ENCODE results near the gene CLSTN1. TPM values are rescaled to one million over a fixed set of nuclear protein-coding genes. Genes with fewer than 3 reads are reported as not detected.

CLSTN1 gene
- total and polyA plus RNA-seq, 2 of the 13 experiments (the other 11 are each of a cell fraction or from before 2014, with no cell fraction given), result 19.7 to 29.8 TPM

DNA sequence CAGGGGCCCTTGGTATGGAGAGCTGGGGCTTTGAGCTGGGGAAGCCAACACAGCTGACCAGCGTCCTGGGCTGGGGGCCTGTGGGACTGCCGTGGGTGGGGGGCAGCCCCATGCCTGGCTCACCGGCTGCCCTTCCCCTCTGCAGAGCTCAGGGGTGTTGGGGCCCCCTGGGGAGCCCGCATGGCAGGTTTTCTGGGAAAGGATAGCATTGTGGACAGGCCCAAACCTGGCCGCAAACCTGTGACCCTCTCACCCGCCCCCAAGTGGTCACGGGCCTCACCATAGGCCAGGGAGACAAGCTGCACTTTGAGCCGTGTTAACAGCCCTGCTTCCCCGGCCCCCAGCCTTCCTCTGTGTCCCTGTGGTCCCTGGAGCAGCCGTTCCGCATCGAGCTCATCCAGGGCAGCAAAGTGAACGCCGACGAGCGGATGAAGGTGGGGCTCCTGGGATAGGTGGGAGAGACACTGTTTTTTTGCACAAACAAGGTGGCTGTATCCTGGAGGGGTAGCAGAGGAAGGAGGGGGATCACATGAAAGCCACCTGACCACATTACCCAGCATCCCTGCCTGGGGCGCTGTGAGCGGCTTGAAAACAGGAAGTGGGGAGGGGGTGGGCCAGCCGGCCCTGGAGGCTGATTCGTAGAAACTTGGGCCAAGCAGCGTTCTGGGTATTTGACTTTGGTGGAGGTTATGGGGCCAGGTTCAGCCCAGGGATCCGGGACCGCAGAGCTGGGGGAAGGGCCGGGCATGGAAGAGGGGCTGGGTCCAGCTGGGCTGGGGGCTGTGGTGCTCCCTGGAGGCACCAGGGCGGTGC, 106.4 kb downstream of the CLSTN1 start (continued):
- TF ChIP-seq DZIP1 (CRISPR knock-in tag; IDR thresholded peaks at IDR 0.05) (peak; percentile 86; the same call in 1 of the 2 replicates), SAP130 (CRISPR knock-in tag; IDR thresholded peaks at IDR 0.05; ENCODE audit: low read depth) (peak; percentile 95), ZSCAN21 (CRISPR knock-in tag; IDR thresholded peaks at IDR 0.05; ENCODE audit: borderline replicate concordance) (no peak), ZNF180 (CRISPR knock-in tag; IDR thresholded peaks at IDR 0.05; ENCODE audit: borderline replicate concordance, low read depth) (no peak), ZFP91 (CRISPR knock-in tag; IDR thresholded peaks at IDR 0.05; ENCODE audit: borderline replicate concordance) (peak; percentile 72), ZFP41 (CRISPR knock-in tag; IDR thresholded peaks at IDR 0.05; ENCODE audit: borderline replicate concordance) (no peak), SIX4 (CRISPR knock-in tag; IDR thresholded peaks at IDR 0.05) (0 out of 2 replicates have a peak, but pooled peaks have one; percentile 21), ZFP1 (CRISPR knock-in tag; IDR thresholded peaks at IDR 0.05) (peak; percentile 71; the same call in 1 of the 2 replicates), SRY (CRISPR knock-in tag; IDR thresholded peaks at IDR 0.05) (0 out of 2 replicates have a peak, but pooled peaks have one; percentile 22), PRPF4 (IDR thresholded peaks at IDR 0.05; ENCODE audit: low read depth, low read length, poor library complexity, severe bottlenecking) (no peak), EHMT2 (IDR thresholded peaks at IDR 0.05; ENCODE audit: borderline replicate concordance, low read depth, low read length) (no peak), ATF7 (IDR thresholded peaks at IDR 0.05) (no peak), ATF7 (CRISPR knock-in tag; IDR thresholded peaks at IDR 0.05) (no peak), CEBPG (CRISPR knock-in tag; IDR thresholded peaks at IDR 0.05) (peak; percentile 20; the same call in 1 of the 2 replicates), SNAI1 (CRISPR knock-in tag; IDR thresholded peaks at IDR 0.05; ENCODE audit: borderline replicate concordance) (peak; percentile 88; the same call in 1 of the 2 replicates), ARNT (IDR thresholded peaks at IDR 0.05) (no peak), MAF1 (CRISPR knock-in tag; IDR thresholded peaks at IDR 0.05; ENCODE audit: borderline replicate concordance) (0 out of 2 replicates have a peak, but pooled peaks have one; percentile 87), NFKBIZ (CRISPR knock-in tag; IDR thresholded peaks at IDR 0.05) (no peak), ZNF335 (CRISPR knock-in tag; IDR thresholded peaks at IDR 0.05) (no peak), ZNF367 (CRISPR knock-in tag; IDR thresholded peaks at IDR 0.05; ENCODE audit: borderline replicate concordance) (no peak)
- TF ChIP-seq, protein P1, sequence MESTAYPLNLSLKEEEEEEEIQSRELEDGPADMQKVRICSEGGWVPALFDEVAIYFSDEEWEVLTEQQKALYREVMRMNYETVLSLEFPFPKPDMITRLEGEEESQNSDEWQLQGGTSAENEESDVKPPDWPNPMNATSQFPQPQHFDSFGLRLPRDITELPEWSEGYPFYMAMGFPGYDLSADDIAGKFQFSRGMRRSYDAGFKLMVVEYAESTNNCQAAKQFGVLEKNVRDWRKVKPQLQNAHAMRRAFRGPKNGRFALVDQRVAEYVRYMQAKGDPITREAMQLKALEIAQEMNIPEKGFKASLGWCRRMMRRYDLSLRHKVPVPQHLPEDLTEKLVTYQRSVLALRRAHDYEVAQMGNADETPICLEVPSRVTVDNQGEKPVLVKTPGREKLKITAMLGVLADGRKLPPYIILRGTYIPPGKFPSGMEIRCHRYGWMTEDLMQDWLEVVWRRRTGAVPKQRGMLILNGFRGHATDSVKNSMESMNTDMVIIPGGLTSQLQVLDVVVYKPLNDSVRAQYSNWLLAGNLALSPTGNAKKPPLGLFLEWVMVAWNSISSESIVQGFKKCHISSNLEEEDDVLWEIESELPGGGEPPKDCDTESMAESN (CRISPR knock-in tag; conservative IDR thresholded peaks at IDR 0.05), result peak; percentile 86

All from HepG2 (cell line).